Measurements from ENCODE around the gene RBM6.
"Not testable (repeated sequence)": the region's sequence is repeated elsewhere in the genome, so short reads cannot be mapped to it uniquely, and the experiment has no call there.

The RBM6 gene

DNA sequence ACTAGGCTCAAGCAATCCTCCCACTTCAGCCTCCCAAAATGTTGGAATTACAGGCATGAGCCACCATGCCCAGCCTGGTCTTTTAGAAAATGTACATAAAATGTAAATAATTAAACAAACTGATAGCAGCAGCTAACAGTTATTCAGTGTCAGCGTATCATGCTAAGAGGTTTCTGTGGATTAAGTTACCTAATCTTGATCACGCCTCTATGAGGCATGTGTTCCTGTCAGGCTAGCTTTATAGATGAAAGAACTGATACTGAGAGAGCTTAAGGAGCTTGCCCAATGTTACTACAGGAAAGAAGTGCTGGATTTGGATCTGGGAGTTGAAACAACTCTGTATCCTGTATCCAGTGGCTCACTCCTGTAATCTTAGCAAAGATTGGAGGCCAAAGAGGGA, 25.0 kb upstream of the RBM6 start:
- DNase-seq = no peak

DNA sequence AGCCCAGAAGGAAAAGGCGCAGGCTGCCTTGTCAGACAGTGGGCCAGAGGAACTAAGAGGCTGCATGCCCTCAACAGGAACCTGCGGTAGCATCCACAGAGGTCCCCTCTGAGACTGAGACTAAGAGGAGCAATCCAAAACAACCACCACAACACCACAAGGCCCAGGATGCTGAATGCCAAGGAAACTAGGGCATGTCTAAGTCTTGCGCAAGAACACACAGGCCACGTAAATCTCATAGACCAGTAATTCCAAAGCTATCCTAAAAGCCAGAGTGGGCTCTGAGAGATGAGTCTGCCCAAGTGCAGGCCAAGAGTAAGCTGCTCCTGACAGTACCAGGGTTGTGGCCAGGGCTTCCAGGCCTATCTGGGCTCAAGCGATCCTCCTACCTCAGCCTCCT, 23.3 kb upstream of the RBM6 start:
- no peak for DNase-seq

DNA sequence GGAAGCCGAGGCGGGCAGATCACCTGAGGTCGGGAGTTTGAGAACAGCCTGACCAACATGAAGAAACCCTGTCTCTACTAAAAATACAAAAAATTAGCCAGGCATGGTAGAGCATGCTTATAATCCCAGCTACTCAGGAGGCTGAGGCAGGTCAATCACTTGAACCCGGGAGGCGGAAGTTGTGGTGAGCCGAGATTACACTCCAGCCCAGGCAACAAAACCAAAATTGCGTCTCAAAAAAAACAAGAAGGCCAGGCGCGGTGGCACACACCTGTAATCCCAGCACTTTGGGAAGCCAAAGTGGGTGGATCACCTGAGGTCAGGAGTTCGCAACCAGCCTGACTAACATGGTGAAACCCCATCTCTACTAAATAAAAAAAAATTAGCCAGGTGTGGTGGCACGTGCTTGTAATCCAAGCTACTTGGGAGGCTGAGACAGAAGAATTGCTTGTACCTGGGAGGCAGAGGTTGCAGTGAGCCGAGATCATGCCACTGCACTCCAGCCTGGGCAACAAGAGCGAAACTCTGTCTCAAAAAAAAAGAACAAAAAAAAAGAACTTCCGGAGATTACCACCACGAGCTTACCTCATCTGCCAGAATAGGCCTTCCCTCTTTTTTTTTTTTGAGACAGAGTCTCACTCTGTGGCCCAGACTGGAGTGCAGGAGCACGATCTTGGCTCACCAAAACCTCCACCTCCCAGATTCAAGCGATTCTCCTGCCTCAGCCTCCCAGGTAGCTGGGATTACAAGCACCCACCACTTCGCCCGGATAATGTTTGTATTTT, 22.0 kb upstream of the RBM6 start:
- DNase-seq = not testable (repeated sequence)

DNA sequence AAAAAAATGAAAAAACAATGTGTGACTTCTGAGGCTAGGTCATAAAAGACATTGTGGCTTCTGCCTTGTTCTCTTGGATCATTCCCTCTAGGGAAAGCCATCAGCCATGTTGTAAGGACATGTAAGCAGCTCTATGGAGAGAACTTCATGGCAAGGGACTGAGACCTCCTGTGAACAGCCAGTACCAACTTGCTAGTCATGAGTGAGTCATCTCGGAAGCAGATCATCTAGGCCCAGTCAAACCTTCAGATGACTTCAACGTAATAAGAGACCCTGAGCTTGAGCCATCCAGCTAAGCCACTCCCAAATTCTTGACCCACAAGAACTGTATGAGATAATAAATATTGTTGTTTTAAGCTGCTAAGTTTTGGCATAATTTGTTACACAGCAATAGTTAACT, 15.3 kb upstream of the RBM6 start:
- no peak for DNase-seq

DNA sequence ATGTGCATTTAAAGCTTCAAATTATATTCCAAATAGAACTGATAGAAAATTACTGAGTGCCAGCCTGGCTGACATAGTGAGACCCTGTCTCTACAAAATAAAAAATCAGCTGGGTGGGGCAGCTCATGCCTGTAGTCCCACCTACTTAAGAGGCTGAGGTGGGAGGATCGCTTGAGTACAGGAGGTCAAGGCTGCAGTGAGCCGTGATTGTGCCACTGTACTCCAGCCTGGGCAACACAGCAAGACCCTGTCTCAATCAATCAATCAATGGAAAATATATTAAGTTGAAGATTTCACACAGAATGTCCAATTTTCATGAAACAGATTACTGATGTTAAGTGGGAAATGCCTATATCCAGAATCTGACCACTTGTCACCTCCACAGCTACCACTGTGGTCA, 14.5 kb upstream of the RBM6 start:
- no peak for DNase-seq

DNA sequence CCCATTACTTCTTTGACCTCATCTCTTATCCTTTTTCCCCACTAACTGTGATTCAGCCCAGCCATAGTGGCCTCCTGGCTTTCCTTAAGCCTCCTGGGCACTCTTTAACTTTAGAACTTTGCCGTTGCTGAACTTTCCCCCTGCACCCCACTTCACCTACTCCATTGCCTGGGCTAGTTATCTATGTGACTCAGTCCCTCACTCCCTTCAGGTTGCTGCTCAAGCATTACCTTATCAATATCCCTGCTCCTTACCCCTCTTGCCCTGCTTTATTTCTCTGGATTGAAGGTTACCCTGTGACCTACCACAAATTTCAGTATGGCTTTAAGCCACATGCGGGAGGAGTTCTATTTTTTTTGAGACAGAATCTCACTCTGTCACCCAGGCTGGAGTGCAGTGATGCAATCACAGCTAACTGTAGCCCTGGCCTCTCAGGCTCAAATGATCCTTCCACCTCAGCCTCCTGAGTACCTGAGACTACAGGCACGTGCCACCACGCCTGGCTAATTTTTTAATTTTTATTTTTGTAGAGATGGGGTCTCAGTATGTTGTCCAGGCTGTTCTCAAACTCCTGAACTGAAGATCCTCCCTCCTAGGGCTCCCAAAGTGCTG, 13.7 kb upstream of the RBM6 start:
- no peak for DNase-seq

DNA sequence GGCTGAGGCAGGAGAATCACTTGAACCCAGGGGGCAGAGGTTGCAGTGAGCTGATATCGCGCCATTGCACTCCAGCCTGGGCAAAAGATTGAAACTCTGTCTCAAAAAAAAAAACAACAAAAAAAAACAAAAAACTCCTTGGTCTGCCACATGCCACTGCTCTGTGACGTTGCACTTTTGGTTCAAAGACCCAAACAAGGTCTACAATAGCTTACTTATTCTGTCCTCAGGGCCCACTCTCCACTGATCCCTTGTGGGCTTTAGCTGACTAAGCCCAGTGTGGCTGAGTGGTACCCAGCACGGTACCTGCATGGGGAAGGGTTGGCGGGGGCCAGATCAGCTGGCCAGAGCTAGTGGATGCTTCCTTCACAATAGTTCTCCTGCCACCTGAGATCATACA, 12.2 kb upstream of the RBM6 start:
- DNase-seq = no peak

DNA sequence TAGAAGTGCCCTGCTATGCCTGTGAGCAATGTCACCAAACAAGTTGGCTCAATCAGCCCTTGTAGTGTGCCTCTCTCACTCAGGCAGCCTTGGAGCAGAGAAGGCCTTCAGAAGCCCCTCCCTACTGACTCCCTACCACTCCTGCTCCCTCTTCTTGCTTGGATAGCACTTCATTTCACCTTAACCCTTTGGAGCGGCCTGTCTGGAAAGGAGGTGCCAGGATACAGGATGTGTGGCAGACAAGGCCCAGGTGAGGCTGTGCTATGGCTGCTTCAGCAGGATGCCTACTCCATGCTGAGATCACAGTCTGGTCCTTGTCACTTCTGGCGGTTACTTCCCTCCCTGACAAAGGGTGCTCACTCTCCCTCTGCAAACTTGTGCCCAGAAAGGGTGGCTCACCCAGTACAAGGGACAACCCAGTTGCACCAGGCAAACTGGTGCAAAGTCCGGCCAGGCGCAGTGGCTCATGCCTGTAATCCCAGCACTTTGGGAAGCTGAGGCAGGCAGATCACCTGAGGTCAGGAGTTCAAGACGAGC, 11.4 kb upstream of the RBM6 start:
- DNase-seq = no peak

DNA sequence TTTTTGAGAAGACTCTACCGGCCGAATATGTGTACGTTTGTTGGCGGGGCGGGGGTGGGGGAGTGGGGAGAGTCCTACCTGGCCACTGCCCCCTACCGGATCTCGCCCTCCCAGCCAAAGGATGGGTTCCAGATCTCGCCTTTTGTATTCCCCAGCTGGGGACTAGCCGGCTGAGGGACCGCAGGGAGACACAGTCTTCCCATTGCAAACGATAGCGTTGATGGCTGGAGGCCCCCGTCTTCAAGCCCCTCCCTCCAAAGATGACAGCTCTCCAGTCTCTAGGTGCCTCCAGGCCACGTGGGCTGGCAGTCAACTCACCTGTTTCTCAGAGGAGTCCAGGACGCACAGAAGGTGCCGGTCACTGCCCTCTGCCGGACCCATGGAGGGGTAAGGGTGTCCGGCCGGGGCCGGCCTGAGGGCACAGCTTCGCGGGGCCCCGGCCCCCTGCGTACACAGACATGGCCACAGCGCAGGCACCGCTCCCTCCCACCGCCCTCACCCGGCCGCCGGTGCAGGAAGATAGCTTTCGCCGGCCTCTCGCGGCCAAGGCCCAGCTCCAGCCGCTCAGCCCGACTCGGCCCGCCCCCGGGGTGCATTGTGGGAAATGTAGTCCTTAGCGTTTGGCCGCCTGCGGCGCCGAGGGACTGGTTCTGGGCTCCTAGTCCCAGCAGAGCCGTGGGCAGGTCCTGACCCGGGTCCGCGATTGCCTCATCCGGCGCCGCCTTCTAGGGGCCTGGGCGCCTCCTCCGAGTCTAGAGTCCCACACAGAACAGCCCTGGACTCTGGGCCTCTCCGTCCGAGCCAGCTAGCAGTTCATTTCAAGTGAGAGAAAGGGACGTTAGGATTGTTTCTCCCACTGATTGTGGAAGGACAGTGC, 10.4 kb upstream of the RBM6 start, which contains the start of gene MON1A:
MON1A (minus strand) TSS at position 521 of the 877 bp plus-strand sequence. CDS start 16,465 bp downstream, outside the sequence.
- DNase-seq = peak; percentile 64

DNA sequence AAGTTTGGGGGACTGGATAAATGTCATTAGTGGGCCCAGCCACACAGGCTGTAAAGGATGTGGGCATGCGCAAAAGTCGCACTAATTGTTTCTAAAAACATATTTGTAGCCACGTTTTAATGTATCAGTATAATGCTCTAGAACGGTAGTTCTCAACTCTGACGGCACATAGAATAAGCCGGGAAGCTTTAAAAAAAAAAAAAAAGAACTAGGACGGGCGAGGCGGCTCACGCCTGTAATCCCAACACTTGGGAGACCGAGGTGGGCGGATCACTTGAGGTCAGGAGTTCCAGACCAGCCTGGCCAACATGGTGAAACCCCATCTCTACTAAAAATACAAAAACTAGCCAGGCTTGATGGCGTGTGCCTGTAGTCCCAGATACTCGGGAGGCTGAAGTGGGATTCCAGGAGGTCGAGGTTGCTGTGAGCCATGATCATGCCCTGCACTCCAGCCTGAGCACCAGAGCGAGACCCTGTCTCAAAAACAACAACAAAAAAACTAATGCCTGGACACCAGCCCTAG, 9.7 kb upstream of the RBM6 start:
- DNase-seq = no peak

DNA sequence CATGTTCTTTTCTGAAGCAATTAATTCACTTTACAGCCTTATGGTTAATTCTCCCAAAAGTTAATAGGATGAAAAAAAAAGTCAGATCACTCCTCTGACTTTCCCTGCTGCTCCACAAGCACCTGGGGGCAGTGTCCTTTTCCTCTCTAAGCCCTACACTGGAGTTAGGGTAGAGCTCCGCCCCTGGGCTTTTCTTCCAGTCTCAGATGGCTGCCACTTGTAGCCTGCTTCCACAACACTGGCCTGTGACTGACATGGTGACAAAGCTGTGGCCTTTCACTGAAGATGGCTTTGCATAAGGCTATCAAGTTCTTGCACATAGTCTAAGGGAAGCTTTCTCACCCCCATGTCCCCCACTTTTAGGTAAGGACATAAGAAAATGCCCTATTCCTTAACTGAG, 9.0 kb upstream of the RBM6 start:
- DNase-seq = no peak

DNA sequence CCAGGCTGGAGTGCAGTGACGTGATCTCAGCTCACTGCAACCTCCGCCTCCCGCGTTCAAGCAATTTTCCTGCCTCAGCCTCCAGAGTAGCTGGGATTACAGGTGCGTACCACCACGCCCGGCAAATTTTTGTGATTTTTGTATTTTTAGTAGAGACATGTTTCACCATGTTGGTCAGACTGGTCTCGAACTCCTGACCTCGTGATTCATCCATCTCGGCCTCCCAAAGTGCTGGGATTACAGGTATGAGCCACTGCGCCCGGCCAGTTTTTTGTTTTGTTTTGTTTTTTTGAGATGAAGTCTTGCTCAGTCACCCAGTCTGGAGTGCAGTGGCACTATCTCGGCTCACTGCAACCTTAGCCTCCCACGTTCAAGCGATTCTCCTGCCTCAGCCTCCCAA, 7.7 kb upstream of the RBM6 start:
- DNase-seq = not testable (repeated sequence)

DNA sequence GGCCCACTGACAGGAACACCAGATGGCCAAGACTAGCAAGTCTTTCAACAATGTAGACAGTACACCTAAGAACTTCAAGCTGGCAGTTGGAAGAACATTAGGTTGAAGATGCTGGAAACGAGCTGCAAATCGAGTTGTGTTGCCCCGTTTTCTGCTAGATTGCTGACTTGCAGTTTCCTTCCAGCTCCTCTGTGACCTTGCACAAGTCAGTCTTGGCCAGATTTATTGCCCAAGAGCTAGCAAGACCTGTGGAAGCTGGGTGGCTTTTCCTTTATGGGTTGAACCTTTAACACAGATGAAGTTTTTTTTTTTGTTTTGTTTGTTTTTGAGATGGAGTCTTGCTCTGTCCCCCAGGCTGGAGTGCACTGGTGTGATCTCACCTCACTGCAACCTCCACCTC, 2.9 kb upstream of the RBM6 start:
- DNase-seq = no peak

DNA sequence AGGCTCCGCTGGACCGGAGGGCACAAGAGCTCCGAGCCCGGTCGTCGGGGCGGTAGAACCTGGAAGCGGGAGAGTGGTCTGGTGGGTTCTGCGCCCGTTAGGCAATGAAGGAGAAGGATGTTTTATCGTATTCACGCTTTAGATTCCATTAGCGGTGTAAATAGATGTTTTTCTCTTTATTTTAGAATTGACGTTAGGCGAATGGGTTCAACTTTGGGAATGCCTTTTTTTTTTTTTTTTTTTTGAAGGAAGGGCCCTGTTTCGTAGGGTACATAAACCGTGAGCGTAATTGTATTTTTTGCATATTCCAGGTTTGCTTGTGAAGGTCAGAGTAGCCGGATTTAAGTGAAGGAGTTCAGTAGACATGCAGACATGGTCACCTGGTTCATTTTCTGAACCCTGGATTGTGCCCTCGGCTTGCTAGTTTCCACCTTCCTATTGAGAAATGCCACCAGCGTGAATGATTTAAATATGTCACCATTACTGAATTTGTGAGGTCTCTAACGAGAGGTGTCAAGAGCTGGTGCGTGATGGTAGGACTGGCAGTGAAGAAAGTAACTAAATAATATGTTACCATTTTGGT, 808 bp downstream of the RBM6 start:
- DNase-seq = no peak

DNA sequence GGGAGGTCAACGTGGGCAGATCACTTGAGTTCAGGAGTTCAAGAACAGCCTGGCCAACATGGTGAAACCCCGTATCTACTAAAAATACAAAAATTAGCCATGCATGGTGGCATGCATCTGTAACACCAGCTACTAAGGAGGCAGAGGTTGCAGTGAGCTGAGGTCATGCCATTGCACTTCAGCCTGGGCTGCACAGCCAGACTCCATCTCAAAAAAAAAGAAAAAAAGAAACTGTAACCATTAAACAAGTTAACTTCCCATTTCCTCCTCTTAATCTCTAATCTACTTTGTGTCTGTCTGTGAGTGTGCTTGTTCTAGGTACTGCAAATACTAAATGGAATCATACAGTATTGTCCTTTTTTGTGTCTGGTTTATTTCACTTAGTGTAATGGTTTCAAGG, 2.7 kb downstream of the RBM6 start:
- DNase-seq = no peak

DNA sequence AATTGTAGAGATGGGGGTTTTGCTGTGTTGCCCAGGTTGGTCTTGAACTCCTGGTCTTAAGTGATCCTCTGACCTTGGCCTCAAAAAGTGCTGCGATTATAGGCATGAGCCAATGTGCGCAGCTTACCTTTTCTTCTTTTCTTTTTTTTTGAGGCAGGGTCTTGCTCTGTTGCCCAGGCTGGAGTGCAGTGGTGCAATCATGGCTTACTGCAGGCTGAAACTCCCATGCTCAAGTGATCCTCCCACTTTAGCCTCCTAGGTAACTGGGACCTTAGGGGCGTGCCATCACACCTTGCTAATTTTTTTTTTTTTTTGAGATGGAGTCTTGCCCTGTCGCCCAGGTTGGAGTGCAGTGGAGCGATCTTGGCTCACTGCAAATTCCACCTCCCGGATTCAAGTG, 13.0 kb downstream of the RBM6 start:
- DNase-seq = no peak

DNA sequence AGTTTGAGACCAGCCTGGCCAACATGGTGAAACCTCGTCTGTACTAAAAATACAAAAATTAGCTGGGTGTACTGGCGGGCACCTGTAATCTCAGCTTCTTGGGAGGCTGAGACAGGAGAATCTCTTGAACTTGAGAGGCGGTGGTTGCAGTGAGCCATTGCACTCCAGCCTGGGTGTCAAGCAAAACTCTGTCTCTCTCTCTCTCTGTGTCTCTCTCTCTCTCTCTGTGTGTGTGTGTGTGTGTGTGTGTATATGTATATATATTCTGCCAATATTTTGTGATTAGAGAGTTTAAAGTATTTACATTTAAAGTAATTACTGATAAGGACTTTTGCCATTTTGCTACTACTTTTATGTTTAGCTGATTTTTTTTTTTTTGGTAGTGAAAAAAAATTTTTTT, 15.7 kb downstream of the RBM6 start:
- no peak for DNase-seq

DNA sequence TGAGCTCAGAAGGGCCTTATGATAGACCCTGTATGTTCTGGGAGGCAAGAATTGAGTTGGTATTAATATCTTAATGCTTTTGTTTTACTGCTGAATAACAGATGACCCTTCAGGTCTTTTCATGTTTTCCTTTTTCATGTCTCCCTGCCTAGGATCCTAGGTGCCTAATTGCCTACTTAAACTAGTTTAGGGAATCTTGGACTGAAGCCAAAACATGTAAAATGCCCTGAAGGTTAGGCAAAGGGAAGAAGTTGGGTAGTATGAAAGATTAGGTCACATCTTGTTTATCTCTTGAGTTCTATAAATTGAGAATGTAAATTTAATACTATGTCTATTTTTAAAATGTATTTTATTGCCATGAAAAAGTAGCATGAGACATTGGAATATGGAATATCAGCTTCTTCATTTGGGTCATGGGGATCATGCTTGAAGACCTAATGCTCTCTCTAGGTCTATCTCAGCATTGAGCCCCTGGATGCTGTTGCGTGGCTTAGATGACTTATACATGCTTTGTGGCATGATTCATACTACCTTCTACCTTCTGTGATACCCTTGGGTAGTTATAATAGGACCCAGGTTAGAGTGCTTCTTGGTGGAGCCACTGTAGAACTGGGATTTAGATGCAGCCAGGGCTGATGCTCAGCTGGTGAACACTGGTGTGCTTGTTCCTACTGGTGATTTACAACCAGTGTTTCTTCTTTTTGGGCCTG, 26.4 kb downstream of the RBM6 start:
- no peak for DNase-seq

DNA sequence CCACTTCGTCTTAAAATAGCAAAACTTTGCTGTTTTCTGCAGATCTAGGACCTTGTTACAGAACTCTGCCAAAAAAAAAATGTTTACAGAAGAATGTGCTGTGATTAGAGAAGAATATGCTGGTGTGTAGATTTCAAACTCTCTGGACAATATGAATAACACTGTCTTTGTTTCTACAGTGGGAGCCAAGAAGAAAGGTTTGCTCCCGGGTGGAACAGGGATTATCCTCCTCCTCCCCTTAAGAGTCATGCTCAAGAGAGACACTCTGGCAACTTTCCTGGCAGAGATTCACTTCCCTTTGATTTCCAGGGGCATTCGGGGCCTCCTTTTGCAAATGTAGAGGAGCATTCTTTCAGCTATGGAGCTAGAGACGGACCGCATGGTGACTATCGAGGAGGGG, 27.3 kb downstream of the RBM6 start:
- no peak for DNase-seq

DNA sequence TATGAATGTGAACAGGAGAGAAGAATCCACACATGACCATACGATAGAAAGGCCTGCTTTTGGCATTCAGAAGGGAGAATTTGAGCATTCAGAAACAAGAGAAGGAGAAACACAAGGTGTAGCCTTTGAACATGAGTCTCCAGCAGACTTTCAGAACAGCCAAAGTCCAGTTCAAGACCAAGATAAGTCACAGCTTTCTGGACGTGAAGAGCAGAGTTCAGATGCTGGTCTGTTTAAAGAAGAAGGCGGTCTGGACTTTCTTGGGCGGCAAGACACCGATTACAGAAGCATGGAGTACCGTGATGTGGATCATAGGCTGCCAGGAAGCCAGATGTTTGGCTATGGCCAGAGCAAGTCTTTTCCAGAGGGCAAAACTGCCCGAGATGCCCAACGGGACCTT, 28.4 kb downstream of the RBM6 start:
- no peak for DNase-seq

DNA sequence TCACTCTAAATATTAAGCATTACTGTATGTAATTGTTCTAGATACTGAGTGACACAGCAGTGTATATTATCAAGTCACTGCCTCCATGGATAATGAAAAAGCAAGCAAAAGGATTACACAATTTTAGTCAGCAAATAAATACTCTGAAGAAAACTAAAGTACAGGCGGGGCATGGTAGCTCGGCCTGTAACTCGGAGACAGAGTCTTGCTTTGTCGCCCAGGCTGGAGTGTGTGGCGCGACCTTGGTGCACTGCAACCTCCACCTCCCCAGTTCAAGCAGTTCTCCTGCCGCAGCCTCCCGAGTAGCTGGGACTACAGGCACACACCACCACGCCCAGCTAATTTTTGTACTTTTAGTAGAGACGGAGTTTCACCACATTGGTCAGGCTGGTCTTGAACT, 32.7 kb downstream of the RBM6 start:
- no peak for DNase-seq

DNA sequence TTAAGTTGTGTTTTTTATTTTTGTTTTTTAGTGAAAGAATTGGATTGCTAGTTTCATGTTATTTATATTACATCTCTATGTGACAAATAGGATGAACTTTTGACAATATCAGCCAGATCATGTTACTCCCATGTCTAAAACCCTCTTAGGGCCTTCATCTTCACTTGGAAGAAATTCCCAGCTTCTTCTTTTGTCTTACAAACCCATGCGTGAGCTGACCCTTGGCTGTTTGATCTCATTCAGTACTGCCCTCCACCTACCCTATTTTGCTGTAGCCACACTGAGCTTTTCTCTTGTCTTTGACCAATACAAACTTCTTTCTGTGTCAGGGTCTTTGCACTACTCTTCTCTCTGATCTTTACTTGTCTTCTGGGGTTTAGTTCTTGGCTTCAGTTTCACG, 37.0 kb downstream of the RBM6 start:
- no peak for DNase-seq
